Trophoblast cell (in vitro differentiated cells and primary cell): ENCODE results near the gene HEY2. TPM values are rescaled to one million over a fixed set of nuclear protein-coding genes. Genes with fewer than 3 reads are reported as not detected.
"Not testable (repeated sequence)": the region's sequence is repeated elsewhere in the genome, so short reads cannot be mapped to it uniquely, and the experiment has no call there.

Experiments used
- DNase-seq, 2 donors: peaks; one replicate each; pipeline ENCODE4 v3.0.0-alpha.2; 2016
- H2AFZ ChIP-seq: 2 replicates; pipeline ENCODE4 v1.6.1; 2013; ENCODE audit warnings: low read length, moderate library complexity, mild to moderate bottlenecking; ENCODE audit not compliant: insufficient read depth, poor library complexity
- H2AK5ac ChIP-seq: 2 replicates; pipeline ENCODE4 v1.6.1; 2013; ENCODE audit warnings: mild to moderate bottlenecking, low read length
- H2BK120ac ChIP-seq: 2 replicates; pipeline ENCODE4 v1.6.1; 2013; ENCODE audit warnings: low read length, mild to moderate bottlenecking, moderate library complexity; ENCODE audit not compliant: insufficient read depth, poor library complexity
- H2BK12ac ChIP-seq: 2 replicates; pipeline ENCODE4 v1.6.1; 2013; ENCODE audit warnings: mild to moderate bottlenecking, low read length, moderate library complexity
- H2BK5ac ChIP-seq: 2 replicates; pipeline ENCODE4 v1.6.1; 2013; ENCODE audit warnings: low read length, low read depth, moderate library complexity, mild to moderate bottlenecking; ENCODE audit not compliant: poor library complexity
- H3K14ac ChIP-seq: 2 replicates; pipeline ENCODE4 v1.6.1; 2013; ENCODE audit warnings: mild to moderate bottlenecking, low read length
- H3K18ac ChIP-seq: 2 replicates; pipeline ENCODE4 v1.6.1; 2013; ENCODE audit warnings: mild to moderate bottlenecking, low read length
- H3K23ac ChIP-seq: 2 replicates; pipeline ENCODE4 v1.6.1; 2013; ENCODE audit warnings: low read length
- H3K27ac ChIP-seq: 2 replicates; pipeline ENCODE4 v1.5.1; 2013; ENCODE audit warnings: low read depth, mild to moderate bottlenecking, inconsistent platforms, low read length, moderate library complexity
- H3K27me3 ChIP-seq: 2 replicates; pipeline ENCODE4 v1.6.1; 2013; ENCODE audit warnings: inconsistent platforms, mild to moderate bottlenecking, low read length, moderate library complexity; ENCODE audit not compliant: insufficient read depth
- H3K36me3 ChIP-seq, 2 experiments: 1 replicate in 1 of 2; 2 replicates in 1 of 2; pipeline ENCODE4 v1.6.1; 2013; ENCODE audit warnings: low read length in 2 of 2, mild to moderate bottlenecking in 2 of 2, moderate library complexity in 1 of 2; ENCODE audit not compliant: insufficient read depth in 2 of 2, control insufficient read depth in 1 of 2
- H3K4ac ChIP-seq: 2 replicates; pipeline ENCODE4 v1.6.1; 2013; ENCODE audit warnings: low read depth, mild to moderate bottlenecking, low read length, moderate library complexity
- H3K4me1 ChIP-seq, 2 experiments: 1 replicate in 1 of 2; 2 replicates in 1 of 2; pipeline ENCODE4 v1.6.1; 2013; ENCODE audit warnings: low read length in 2 of 2, mild to moderate bottlenecking in 2 of 2, moderate library complexity in 1 of 2; ENCODE audit not compliant: insufficient read depth in 2 of 2, control insufficient read depth in 1 of 2
- H3K4me2 ChIP-seq: 2 replicates; pipeline ENCODE4 v1.6.1; 2013; ENCODE audit warnings: inconsistent platforms, mild to moderate bottlenecking, low read length, moderate library complexity
- H3K4me3 ChIP-seq: 2 replicates; pipeline ENCODE4 v1.5.1; 2013; ENCODE audit warnings: mild to moderate bottlenecking, low read depth, low read length, inconsistent platforms
- H3K79me1 ChIP-seq: one replicate; pipeline ENCODE4 v1.6.1; 2013; ENCODE audit warnings: low read length
- H3K79me2 ChIP-seq: 2 replicates; pipeline ENCODE4 v1.6.1; 2013; ENCODE audit warnings: low read length, mild to moderate bottlenecking; ENCODE audit not compliant: control insufficient read depth, insufficient read depth, poor library complexity
- H3K9ac ChIP-seq: 2 replicates; pipeline ENCODE4 v1.6.1; 2013; ENCODE audit warnings: mild to moderate bottlenecking, low read length
- H3K9me3 ChIP-seq: 2 replicates; pipeline ENCODE4 v1.6.1; 2013; ENCODE audit warnings: low read depth, mild to moderate bottlenecking, control low read depth, inconsistent platforms, low read length; ENCODE audit not compliant: insufficient read depth
- H4K12ac ChIP-seq: 2 replicates; pipeline ENCODE4 v1.6.1; 2013; ENCODE audit warnings: low read depth, mild to moderate bottlenecking, low read length, moderate library complexity
- H4K8ac ChIP-seq: 2 replicates; pipeline ENCODE4 v1.6.1; 2013; ENCODE audit warnings: low read depth, mild to moderate bottlenecking, low read length, moderate library complexity
- H4K91ac ChIP-seq: one replicate; pipeline ENCODE4 v1.6.1; 2013; ENCODE audit warnings: low read depth, mild to moderate bottlenecking, low read length, moderate library complexity
- WGBS: extraction: QIAGEN DNeasy Blood & Tissue Kit; methylation state at CpG from one replicate; pipeline ENCODE4 v1.1.7; 2013; ENCODE audit warnings: missing lambda C conversion rate; ENCODE audit not compliant: insufficient read length, insufficient coverage; ENCODE audit errors: extremely low coverage; 5-methylcytosine and 5-hydroxymethylcytosine counted together
- polyA plus RNA-seq: library from polyadenylated mRNA; stranded (reverse); fragments of 200-250 nt; gene quantifications from 2 replicates; pipeline ENCODE4 v1.2.3, GENCODE V29; 2013

Gene HEY2
- polyA plus RNA-seq = 11.4 and 13.4 TPM in 2 replicates

DNA sequence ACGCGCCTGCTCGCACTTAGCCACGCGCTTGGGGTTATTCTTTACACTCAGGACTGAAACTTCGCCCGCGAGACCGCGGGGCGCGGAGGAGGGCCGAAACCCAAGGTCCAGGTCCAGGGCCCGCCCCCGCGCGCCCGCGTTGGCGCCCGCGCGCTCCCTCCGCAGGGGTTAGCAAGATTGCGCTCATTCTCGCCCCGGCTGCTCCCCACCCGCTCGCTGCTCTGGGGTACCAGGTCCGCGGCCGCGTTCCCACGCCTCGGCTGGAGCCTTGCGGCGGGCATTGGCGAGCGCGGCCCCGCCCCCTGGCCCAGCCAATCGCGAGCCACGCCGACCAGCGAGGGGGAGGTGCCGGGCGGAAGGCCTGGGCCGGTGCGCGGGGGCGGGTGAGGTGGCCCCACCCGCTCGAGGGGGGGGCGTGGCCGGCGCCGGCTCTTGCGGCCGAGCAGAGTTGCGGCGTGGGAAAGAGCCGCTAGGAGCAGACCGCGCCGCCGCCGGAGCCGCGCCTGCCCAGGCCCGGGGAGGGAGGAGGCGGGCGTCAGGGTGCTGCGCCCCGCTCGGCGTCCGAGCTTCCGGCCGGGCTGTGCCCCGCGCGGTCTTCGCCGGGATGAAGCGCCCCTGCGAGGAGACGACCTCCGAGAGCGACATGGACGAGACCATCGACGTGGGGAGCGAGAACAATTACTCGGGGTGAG is at the start of gene HEY2:
TSS of gene HEY2 (plus strand) at position 460 of the 692 bp plus-strand sequence. CDS start at position 605, 145 bp downstream.
- peak within 1 kb of the TSS; percentile 67 for H4K8ac ChIP-seq
- H2BK120ac ChIP-seq = peak within 1 kb of the TSS; percentile 75
- H3K4me3 ChIP-seq = peak within 1 kb of the TSS; percentile 85
- peak within 1 kb of the TSS; percentile 41 for H3K14ac ChIP-seq
- no CpG with 5 or more reads among the region's 95 CpGs for WGBS
- peak within 1 kb of the TSS; percentile 70 for H3K18ac ChIP-seq
- peak within 1 kb of the TSS; percentile 82 for H3K9ac ChIP-seq
- no peaks in the 10 kb centered on the region for H3K9me3 ChIP-seq
- DNase-seq = peak; percentile 91 to 94
- H2BK5ac ChIP-seq = peak within 1 kb of the TSS; percentile 26
- H3K27me3 ChIP-seq = no peaks in the 10 kb centered on the region
- H3K23ac ChIP-seq = no peak within 1 kb of the TSS
- H3K36me3 ChIP-seq = no peaks in the 10 kb centered on the region
- H3K4ac ChIP-seq = no peak within 1 kb of the TSS
- H3K4me2 ChIP-seq = peak within 1 kb of the TSS; percentile 88
- peak within 1 kb of the TSS; percentile 57 for H3K27ac ChIP-seq
- H4K12ac ChIP-seq = no peak within 1 kb of the TSS
- H2AFZ ChIP-seq = peak within 1 kb of the TSS; percentile 74
- H2BK12ac ChIP-seq = no peak within 1 kb of the TSS
- H3K4me1 ChIP-seq = peaks cover 0 to 3% of the 10 kb centered on the region in 2 experiments
- peaks cover 10% of the 10 kb centered on the region for H3K79me2 ChIP-seq
- H2AK5ac ChIP-seq = no peak within 1 kb of the TSS
- peaks cover 17% of the 10 kb centered on the region for H3K79me1 ChIP-seq
- H4K91ac ChIP-seq = peak within 1 kb of the TSS; percentile 92

DNA sequence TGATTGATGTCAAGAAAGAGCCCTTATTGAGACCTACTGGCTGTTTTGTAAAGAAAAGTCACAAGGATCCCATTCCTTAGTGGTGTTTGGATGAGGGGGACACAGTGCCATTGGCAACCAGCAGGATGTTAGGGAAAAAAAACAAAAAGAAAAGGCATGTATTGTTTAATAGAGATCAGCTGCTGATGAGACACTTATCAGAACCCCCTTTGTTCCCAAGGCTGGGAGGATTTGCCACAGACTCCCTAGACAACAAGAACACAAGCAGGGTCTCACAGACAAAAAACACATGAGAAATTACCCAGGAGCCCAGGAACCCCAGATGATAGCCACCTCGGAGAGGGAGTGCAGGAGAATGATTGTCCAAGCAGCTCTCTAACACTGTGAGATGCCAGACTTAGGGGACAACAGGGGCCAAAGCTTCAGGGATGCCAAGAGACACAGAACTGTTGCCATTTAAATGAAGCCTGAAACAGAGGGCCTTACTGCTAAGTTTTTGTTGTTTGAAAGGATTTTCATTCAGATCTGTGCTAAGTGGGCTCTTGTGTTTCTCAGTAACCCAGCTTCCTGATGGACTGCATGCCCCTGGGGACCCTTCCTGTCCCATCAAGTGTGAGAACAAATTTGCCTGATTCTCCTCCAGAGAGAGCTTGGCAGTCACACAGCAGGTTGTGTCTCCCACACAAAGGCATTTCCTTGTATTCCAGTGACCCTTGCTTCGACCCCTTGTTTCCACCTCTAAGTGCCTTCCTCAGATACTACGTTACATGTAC is 48.7 kb upstream of the HEY2 start:
- H2BK5ac ChIP-seq = no peak overlapping the region
- H2AK5ac ChIP-seq = no peak overlapping the region

GRCh38 chr6:125701354-125701668 is 48.1 kb upstream of the HEY2 start:
- Histone ChIP-seq H3K9ac (no peak overlapping the region), H3K4me3 (no peak overlapping the region), H3K14ac (no peak overlapping the region), H3K79me2 (no peaks in the 10 kb centered on the region), H3K79me1 (no peaks in the 10 kb centered on the region), H3K9me3 (no peaks in the 10 kb centered on the region), H3K27ac (no peak overlapping the region), H3K18ac (no peak overlapping the region), H3K4me2 (no peak overlapping the region), H2BK12ac (no peak overlapping the region), H4K91ac (no peak overlapping the region), H4K8ac (no peak overlapping the region), H3K4me1 (peaks cover 0 to 6% of the 10 kb centered on the region in 2 experiments), H3K23ac (no peak overlapping the region), H3K27me3 (no peaks in the 10 kb centered on the region), H2BK120ac (no peak overlapping the region), H2AK5ac (no peak overlapping the region), H4K12ac (no peak overlapping the region), H3K36me3 (no peaks in the 10 kb centered on the region), H3K4ac (no peak overlapping the region), H2BK5ac (no peak overlapping the region), H2AFZ (no peak overlapping the region)
- WGBS = no CpG with 5 or more reads among the region's 1 CpG
- no peak for DNase-seq

More for the DNA sequence above, 48.7 kb upstream of the HEY2 start:
- WGBS = no CpG with 5 or more reads among the region's 3 CpGs
- no peak overlapping the region for H3K4ac ChIP-seq
- no peak for DNase-seq
- no peak overlapping the region for H2BK12ac ChIP-seq
- peaks cover 0 to 6% of the 10 kb centered on the region in 2 experiments for H3K4me1 ChIP-seq
- H2AFZ ChIP-seq = no peak overlapping the region
- H4K12ac ChIP-seq = no peak overlapping the region
- no peaks in the 10 kb centered on the region for H3K79me1 ChIP-seq
- no peak overlapping the region for H2BK120ac ChIP-seq
- no peak overlapping the region for H4K8ac ChIP-seq
- no peaks in the 10 kb centered on the region for H3K27me3 ChIP-seq
- no peak overlapping the region for H3K4me3 ChIP-seq
- H3K27ac ChIP-seq = no peak overlapping the region
- no peak overlapping the region for H3K14ac ChIP-seq
- no peaks in the 10 kb centered on the region for H3K79me2 ChIP-seq
- no peak overlapping the region for H3K18ac ChIP-seq
- H3K9me3 ChIP-seq = no peaks in the 10 kb centered on the region
- no peak overlapping the region for H4K91ac ChIP-seq
- H3K9ac ChIP-seq = no peak overlapping the region
- no peak overlapping the region for H3K4me2 ChIP-seq
- no peak overlapping the region for H3K23ac ChIP-seq
- H3K36me3 ChIP-seq = no peaks in the 10 kb centered on the region

DNA sequence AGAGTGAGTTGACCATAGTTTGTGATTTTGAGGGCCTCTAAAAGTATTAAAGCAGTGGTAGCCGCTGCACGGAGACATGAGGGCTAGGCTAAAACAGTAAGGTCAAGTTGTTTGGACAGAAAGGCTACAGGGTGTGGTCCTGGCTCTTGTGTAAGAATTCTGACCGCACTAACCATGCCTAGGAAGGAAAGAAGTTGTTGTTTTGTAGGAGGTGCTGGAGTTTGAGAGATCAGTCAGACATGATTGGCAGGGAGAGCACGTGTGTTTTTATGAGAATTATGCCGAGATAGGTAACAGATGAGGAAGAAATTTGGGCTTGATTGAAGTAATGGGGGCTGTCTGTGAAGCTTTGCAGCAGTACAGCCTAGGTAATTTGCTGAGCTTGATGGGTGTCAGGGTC is 45.5 kb upstream of the HEY2 start:
- not testable (repeated sequence) for H3K27ac ChIP-seq, H2BK12ac ChIP-seq, H3K4me1 ChIP-seq, H3K79me1 ChIP-seq, H3K4me2 ChIP-seq, H4K91ac ChIP-seq, H3K9me3 ChIP-seq, H3K79me2 ChIP-seq, H2AK5ac ChIP-seq, H3K18ac ChIP-seq, H3K36me3 ChIP-seq, H3K9ac ChIP-seq, H2AFZ ChIP-seq, H3K4ac ChIP-seq, H3K27me3 ChIP-seq, H3K4me3 ChIP-seq, H4K8ac ChIP-seq, H3K14ac ChIP-seq, DNase-seq, H2BK5ac ChIP-seq, H2BK120ac ChIP-seq, H4K12ac ChIP-seq, H3K23ac ChIP-seq
- no CpG with 5 or more reads among the region's 5 CpGs for whole genome bisulfite sequencing
